NCI-H2196 treated with DMSO at 0.1 percent for 48 hours (cell line): ENCODE measurements around the gene VSIR.

ENCODE experiments used
- DNase-seq: peaks from one replicate; lab custom pipeline; 2025; ENCODE audit not compliant: unreplicated experiment; lab: John Stamatoyannopoulos, UW

VSIR gene

DNA sequence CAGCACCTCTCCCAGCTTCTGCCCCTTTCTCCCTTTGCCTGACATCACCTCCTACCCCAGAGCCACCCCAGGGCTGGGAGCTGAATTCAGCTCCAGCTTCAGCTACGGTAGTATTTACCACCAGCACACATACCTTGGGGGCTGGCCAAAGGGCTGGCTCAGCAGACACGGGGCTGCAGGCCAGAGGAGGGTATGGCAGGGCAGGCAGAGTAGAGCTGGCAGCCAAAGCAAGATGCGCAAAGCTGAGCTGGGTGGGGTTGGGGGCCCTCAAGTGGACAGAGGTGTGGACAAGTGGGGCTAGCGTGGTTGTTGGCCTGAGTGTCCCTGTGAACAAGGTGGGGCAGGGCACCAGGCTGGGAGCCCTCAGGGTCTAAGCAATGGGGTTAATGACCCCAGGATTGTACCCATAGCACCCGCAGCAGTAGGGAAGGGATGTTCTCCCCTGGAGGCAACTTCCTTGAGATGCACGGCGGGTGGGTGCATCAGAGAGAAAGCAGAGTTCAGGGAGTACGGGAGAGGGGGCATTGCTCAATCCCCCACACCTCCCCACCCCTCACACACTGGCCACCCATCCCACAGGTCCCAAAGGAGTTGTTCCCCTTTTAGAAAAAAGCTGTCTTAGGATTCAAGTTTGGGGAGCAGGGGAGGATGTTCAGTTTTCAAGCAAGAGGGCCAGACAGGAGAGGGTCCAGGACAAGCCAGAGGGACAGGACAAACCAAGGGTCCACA lies 8.0 kb downstream of the VSIR start:
- no peak for DNase-seq

DNA sequence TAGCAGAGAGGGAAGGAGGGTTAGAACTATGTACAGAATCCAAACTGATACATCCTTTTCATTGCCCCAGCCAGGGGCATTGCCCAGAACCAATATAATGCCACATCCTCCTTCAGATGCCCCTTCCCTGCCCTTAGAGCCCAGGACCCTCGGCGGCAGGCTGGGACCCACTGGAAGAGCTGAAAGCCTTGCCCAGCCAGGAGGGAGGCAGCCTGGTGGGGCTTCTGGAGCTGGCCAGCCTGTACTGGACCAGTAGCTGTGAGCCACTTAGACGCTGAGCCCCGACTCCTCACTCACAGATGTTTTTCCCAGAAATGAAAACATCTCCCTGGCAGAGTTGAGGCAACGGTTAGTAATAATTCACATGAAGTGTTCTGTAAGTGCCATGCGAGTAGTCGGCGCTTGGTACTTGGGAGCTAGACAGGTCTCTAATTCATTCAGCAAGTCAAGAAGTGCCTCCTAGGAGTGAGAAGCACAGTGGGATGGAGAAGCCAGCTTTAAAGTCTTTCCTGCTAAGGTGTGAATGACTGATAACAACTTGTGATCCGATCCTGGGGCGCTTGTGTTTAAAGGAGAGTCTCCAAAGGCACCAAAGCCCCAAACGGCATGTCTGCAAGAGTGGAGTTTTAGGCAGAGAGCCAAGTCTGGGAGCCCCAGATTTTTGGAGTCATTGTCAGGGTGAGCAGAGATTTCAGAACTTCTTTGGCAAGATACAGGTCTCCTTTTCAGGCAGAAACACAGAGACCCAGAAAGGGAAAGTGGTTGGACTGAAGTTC lies 9.8 kb downstream of the VSIR start:
- no peak for DNase-seq

DNA sequence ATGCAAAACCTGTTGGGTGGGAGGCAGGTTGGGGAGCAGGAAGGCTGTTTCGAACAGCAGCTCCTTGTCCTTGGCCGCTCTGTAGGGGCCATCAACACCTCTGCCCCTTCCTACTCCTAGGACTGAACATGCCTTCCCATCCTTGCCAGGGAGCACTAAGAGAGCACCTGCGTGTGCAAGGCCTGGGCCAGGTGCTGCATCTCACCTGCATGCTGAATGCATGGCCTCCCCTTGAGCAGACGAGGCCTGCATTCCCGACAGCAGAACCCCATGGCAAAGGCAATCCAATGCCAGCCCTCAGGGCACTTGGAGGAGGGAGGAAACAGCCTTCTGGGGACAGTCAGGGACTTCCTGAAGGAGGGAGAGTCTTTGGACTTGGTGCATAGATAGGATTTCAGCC lies 11.0 kb downstream of the VSIR start:
- DNase-seq: no peak

DNA sequence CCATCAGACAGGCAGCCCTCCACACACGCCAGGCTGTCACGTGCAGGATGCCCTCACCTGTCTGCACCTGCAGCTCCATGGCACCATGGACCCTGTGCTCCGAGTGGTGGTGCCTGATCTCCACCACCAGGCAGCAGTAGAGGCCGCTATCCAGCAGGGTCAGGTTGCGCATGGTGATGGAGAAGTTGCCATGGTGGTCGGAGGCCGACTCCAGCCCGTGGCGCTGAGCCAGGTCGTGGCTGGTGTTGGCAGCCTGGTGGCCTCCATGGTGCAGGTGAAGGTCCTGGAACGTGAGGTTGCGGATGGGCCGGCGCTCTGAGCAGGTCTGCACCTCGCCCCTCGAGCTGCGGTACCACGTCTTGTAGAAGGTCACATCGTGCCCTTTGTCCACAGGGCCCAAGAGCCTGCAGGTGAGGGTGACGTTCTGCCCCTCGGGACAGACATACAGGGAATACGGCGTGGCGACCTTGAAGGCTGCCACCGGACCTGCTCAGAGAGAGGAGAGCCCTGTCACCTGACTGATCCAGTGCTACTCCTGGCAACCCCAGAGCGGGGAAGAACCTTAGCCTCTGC lies 11.7 kb downstream of the VSIR start:
- no peak for DNase-seq

DNA sequence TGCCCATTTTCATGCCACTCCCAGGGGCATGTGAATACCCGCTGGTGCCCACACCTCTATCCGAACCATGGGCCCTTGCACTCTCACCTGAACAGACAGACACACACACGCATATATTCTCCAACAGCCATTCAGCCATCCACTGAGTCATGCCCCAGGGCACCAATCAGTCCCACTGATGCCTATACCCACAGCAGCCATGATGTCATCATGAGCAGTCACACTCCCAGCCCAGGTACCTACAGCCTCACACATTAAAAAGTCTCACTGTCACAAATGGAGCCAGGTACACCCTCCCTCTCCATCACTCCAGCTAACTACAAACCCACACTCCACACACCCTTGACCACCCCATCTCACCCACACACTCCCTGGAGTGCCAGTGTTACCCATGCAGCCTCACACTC lies 12.2 kb downstream of the VSIR start:
- no peak for DNase-seq

DNA sequence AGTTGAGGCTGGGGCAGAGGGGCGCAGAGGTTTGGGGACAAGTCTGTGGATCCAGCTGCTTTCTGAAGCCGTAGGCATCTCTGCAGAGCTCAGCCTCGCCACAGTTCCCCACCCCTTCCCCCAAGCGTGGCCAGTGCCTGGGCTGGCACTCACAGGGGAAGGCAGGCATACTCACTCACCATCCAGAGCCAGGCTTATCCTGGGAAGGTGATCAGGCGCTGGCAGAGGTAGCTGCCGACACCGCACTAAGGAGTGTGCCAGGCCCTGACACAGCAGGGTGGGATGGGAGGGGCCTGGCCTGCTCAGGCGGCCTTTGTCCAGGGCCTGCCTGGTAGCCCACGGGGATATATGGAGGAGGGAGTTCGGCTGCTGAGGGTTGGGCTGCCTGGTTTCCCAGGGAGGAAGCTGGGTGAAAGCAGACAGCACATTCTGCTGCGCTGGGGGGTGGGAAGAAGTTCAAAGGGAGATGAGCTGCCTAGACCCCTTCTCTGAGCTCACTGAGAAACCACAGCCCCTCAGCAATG lies 15.9 kb downstream of the VSIR start:
- DNase-seq: no peak

DNA sequence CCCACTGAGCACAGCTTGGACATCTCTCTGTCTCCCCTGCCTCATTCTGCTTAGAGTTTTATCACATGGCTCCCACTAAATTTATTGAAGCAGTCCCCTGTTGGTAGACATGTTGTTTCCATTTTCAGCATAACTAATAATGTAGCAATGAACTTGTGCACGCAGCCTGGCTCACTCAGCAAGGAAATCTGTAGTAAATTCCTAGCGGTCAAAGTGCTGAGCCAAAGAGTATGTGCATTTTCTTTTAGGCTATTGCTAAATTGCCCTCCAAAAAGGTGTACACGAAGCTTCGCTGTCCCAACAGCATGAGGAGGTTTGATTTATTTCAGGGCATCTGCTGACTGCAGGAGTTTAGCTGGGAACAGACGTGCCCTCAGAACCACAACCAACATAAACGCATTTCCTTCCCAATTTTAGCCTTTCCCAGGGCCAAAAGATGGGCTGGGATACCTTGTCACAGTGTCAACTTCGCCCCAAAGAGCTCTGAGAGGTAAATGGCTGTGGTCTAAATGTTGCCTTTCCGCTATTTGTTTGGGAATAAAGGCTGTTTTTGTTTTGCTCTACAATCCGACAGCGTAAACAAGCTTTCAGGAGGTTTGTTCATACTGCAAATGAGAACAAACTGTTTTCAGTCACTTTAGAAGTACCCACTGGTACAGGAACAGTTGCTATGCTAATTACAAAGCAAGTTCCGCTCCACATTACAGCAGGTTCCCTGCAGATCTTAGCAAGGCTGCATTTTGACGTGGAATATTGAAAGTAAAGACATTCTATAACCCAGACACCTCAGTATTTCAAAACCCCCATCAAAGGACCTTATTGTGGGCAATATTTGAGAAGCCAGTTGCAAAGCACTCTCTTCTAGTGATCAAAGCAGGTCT lies 16.8 kb downstream of the VSIR start:
- DNase-seq: no peak

DNA sequence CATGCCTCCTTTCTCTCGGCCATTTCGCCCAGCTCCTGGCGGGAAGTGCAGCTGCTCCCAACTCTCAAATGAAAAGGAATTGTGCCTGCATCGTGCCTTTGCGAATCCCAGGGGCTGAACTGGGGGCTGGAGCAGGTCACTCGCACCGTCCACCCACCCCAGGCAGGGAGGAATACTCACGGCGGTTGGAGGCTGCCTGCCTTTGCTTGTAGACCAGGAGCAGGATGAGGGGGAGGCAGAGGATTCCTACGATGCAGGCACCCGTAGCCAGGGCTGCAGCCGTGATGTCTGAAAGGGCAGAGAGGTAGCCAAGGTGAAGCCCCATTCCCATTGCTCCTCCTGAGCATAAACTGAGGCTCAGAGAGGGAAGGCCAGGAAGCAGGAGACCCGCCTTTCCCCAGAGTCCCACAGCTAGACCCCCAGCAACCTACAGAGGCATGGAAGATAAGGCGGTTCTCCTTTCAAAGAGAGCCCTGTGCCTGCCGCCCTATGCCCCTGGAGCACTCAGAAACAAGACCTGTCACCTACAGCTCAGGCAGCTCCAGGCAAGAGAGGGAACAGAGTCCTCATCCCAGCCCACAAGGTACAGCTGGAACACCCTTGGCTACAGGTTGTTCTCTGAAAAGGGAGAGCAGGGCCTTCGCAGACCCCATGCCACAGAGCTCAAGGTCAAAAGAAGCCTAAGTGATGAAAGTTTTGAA lies 18.0 kb downstream of the VSIR start:
- DNase-seq: no peak

DNA sequence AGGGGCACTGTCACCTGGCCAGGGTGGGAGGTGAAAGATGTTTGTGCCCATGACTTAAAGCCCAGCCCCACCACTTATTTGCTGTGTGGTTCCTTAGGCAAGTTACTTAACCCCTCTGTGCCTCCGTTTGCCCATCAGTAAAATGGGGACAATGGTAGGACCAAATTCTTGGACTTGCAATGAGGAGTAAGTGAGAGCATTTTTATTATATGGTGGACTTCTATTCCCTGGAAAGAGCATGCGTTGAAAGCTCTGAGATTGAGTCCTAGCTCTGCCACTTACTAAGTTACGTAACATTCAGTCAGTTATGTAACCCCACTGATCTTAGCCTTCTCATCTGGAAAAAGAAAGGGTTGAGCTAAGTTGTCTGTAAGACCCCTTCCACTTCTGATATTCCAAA lies 18.8 kb downstream of the VSIR start:
- no peak for DNase-seq

DNA sequence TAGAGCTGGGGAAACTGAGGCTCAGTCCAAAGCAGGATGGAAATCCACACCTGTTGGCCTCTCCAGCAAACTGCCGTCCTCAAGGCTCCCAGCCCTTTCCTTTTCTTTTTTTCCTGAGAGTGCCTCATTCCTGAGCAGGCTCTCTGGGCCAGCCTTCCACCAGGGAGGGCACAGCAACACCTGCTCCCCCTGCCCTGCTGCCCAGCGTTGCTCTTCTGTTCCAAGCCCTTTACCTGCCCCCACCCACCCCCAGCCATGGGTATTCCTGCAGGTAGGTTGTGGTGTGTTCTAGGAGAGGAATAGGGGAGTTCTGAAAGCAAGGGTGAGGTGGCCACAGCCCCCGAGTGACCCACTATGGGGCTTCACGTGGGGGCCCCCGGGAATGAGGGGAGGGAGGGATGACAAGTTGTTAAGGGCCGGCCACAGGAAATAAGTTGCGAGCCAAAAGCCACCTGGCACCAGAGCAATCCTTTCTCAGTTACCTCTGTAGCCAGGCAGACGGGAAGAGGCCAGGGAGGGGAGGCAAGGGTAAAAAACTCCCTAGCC lies 19.3 kb downstream of the VSIR start:
- no peak for DNase-seq

DNA sequence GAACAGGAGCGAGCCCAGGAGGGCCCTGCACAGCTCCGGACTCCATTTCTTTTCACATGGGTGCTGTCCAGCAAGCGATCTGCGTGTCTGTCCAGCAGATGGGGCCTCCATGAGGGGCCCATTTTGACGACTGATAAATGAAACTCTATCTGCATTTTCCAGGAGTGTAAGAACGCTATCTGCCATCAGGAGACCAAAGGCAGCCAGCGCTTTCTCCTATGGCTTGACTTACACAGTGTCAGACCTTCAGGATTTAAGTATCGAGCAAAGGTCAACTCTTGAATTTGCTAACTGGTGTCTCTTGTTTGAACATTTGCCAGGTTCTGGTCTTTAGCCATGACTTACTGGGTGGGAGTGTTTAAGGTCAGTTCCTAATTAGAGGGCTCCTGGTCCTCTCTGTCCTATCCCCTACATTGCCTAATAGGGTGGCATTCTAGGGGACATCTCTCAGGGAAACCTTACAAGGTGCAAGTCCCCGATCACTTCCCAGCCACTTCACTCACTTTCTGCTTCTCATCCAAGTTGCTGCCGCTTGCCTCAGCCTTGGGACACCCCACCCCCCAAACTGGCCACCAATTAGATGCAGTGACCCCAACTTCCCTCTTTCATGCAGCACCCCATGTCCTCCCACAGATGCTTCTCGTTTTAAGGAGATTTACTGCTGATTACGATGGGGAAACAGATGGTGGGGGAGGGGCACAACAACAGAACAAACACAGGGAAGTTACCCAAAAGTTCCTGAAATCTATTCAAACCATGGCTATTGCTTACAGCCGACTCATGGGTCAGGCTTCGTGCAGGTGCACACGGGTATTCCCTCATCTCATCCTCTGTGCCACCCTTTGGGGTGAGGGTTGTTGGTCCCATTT lies 20.0 kb downstream of the VSIR start:
- DNase-seq: no peak

DNA sequence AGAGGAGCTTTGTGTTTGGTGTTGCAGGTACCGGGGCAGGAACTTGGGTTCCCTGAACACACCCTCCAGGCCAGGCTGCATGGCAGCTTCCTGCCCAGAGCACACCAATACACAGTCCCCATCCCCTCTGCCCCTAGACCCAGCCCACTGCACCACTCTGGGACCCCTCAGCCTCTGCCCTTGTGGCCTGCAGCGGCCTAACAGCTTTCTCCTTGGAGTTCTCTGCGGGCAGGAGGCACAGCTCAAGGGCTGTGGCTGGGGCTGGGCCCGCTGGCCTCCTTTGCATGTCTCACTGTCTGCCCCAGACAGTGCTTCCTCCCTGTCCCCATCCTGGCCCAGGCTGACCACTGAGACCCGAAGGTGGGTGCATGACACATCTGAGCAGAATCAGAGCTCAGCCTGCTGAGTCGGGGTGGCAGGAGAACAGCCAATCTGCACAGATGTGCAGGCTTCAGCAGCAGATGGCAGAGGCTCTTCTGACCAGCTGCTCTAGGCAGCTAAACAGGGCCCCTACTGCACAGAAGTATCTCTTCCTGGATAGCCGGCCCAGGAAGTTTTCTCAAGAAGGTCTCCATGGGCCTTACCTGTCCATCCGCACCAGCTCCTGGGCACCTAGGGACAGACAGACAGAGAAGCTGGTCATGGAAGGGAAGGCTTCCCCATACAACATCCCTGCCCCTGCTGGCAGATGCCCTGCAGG lies 20.8 kb downstream of the VSIR start:
- DNase-seq: no peak

DNA sequence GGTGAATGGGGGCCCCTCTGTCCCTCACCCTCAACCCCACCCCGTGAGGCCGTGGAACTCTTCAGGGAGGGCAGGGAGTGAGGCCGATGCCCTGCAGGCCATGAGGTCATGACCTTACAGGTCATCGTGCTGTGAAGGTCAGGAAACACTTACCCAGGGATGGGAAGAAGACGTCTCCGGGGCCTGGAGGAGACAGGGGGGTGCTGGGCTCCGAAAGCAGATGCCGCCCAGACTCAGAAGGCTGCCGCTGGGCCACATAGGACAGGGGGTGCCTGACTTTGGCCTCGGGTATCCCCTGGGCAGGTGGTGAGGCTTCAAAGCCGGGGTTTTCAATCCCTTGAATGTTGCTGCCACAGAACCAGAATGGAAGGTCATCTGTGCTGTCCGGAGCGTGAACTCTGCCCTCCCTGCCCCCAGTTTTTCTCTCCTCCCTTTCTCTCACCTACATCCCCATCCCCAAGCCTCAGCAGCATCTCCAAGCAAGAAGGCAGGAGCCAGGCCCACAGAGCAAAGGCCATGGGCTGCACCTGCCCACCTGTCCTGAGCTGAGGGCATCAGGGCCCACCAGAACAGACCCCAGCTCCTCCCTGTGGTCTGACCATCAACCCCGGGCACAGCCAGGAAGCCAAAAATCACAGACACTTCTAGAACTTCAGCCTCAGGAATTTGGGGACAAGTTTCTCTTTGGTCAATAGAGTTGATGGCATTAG lies 21.6 kb downstream of the VSIR start:
- DNase-seq: no peak

DNA sequence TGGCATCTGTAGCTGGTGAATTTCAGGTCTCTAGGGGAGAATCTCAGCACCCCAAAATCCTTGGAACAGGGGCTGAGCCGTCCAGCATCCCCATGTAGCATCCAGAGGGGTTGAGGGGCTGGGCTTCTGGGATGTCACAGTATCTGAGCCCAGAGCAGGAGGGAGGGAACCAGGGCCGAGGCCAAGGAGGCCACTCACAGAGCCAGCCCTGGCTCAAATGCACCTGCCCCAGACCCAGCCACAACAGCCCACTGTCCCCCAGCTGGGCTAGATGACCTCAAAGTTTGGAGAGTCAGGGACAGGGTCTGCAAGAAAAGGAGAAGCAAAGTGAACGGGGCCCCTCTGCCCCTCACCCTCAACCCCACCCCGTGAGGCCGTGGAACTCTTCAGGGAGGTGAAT lies 22.3 kb downstream of the VSIR start:
- DNase-seq: no peak

DNA sequence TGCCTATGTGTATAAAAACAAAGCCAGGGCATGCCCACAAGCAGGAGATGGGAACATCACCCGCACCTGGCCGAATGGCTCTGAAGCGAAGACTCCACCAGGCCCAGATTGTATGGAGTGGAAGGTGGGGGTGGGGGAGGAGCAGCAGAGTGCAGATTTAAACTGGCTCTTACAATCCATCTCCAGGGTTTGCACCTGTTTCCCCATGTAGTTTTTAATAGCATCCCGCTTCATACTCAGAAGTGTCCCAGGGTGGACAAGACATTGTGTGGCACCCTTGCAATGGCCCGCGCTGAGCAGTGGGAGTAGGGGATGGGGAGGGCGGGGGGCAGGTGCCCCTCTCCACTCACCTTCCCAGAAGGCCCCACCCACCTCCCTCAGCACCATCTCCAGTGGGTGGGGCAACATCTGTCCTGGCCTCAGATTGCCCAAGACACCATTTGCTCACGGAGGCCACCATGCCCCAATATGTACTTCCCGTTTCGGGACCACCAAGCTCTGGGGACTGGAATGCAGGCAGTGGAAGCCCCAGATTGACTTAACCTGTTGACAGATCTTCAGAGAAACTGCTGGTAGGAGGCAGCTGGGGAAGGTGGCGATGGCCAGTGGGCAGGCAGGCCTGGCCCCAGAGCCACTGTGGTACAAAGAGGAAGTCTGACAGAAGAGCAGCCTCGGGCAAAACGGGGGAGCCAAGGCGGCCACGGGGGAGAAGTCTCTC lies 23.0 kb downstream of the VSIR start:
- no peak for DNase-seq

DNA sequence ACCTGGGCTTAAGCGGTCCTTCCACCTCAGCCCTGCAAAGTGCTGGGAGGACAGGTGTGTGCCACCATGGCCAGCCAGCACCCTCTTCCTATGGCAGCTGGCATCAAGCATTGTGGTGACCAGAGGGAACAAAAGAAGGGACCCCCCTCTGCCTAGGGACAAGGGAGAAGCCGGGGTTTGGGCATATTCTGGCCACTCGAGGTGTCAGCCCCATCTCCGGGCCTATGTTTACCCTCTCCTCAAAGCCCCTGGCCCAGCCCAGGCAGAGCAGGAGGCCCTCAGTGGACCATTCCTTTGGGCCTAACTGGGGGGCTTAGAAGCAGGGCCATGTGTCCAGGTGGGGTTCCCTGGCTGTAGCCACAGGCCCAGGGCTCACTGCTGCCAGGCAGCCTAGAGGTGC lies 23.9 kb downstream of the VSIR start:
- DNase-seq: no peak

DNA sequence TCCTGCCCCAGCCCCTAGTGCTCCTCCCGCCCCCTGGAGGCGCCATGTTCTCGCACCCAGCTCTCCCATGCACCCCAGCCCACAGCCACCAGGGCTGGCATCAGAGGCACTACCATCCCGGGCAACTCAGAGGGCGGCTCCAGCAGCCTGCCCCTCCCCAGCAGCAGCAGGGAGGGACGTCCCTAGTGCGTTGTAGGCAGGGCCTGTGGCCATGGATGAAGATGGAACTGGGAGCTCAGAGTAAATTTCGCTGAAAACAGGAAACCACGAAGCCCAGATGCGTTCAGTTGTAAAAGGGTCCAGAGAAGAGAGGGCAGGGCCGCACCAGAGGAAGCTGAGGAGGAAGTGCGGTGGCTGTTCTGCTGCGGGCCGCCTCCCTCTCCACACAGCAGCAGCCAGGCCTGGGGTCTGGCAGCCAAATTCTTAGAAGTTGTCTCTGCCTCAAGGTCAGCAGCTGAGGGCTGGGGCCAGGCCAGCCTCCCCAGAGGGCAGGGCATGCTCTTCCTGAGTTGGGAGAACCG lies 24.6 kb downstream of the VSIR start:
- no peak for DNase-seq
